MM.1S (cell line): ENCODE results near the gene SCYL2.
"Not testable (repeated sequence)": the region's sequence is repeated elsewhere in the genome, so short reads cannot be mapped to it uniquely, and the experiment has no call there.

Experiments used
- DNase-seq: peaks from one replicate; pipeline ENCODE4 v3.0.0-alpha.2; 2015
- H2AFZ ChIP-seq: fragments of 300-600 bp; sonication (generic); 2 replicates; pipeline ENCODE4 v1.6.0; 2016; ENCODE audit warnings: antibody characterized with exemption, low read length
- H3F3A ChIP-seq: fragments of 300-600 bp; sonication (generic); 2 replicates; pipeline ENCODE4 v1.6.1; 2016; ENCODE audit warnings: mild to moderate bottlenecking, antibody characterized with exemption, low read length, moderate library complexity, mixed read lengths; ENCODE audit not compliant: insufficient read depth
- H3K27ac ChIP-seq: fragments of 300-600 bp; sonication (generic); 2 replicates; pipeline ENCODE4 v1.5.1; 2016; ENCODE audit warnings: mild to moderate bottlenecking, low read length
- H3K27me3 ChIP-seq: fragments of 300-600 bp; sonication (generic); replicated peaks from 2 replicates; pipeline ENCODE4 v1.6.0; 2016; ENCODE audit warnings: low read length; ENCODE audit not compliant: insufficient read depth
- H3K36me3 ChIP-seq: fragments of 300-600 bp; sonication (generic); replicated peaks from 2 replicates; pipeline ENCODE4 v1.6.1; 2016; ENCODE audit warnings: mild to moderate bottlenecking, low read length, mixed read lengths; ENCODE audit not compliant: insufficient read depth
- H3K4me1 ChIP-seq: fragments of 300-600 bp; sonication (generic); 2 replicates; pipeline ENCODE4 v1.6.1; 2016; ENCODE audit warnings: low read length, mixed read lengths
- H3K4me2 ChIP-seq: fragments of 300-600 bp; sonication (generic); 2 replicates; pipeline ENCODE4 v1.6.0; 2016; ENCODE audit warnings: low read depth, low read length
- H3K4me3 ChIP-seq: fragments of 300-600 bp; sonication (generic); 2 replicates; pipeline ENCODE4 v1.5.1; 2016; ENCODE audit warnings: low read length, mixed read lengths
- H3K79me2 ChIP-seq: fragments of 300-600 bp; sonication (generic); 2 replicates; pipeline ENCODE4 v1.6.1; 2016; ENCODE audit warnings: mixed run types, low read length, mixed read lengths
- H3K9ac ChIP-seq: fragments of 300-600 bp; sonication (generic); 2 replicates; pipeline ENCODE4 v1.6.1; 2016; ENCODE audit warnings: low read length, mixed read lengths
- H3K9me2 ChIP-seq: fragments of 300-600 bp; sonication (generic); replicated peaks from 2 replicates; pipeline ENCODE4 v1.6.1; 2016; ENCODE audit warnings: mild to moderate bottlenecking, low read length, mixed read lengths; ENCODE audit not compliant: insufficient read depth
- H3K9me3 ChIP-seq: fragments of 300-600 bp; sonication (generic); replicated peaks from 2 replicates; pipeline ENCODE4 v1.6.1; 2016; ENCODE audit warnings: mild to moderate bottlenecking, low read length, mixed read lengths; ENCODE audit not compliant: insufficient read depth
- H4K20me1 ChIP-seq: fragments of 300-600 bp; sonication (generic); 2 replicates; pipeline ENCODE4 v1.6.1; 2016; ENCODE audit warnings: mild to moderate bottlenecking, low read length, moderate library complexity, mixed read lengths; ENCODE audit not compliant: insufficient read depth
- CTCF ChIP-seq: fragments of 300-600 bp; sonication (generic); IDR thresholded peaks from 2 replicates; pipeline ENCODE4 v1.5.1; 2016; ENCODE audit warnings: antibody characterized with exemption, low read length, mixed read lengths
- EZH2 ChIP-seq: fragments of 300-600 bp; sonication (generic); optimal IDR thresholded peaks from 2 replicates; pipeline ENCODE3; 2017; ENCODE audit warnings: low read depth, mild to moderate bottlenecking, antibody characterized with exemption, low read length, mixed read lengths
- EZH2phosphoT487 ChIP-seq: fragments of 300-600 bp; sonication (generic); IDR thresholded peaks from 2 replicates; pipeline ENCODE4 v1.6.1; 2018; ENCODE audit warnings: antibody characterized with exemption, low read length

The SCYL2 gene

GRCh38 chr12:100302081-100302480 is 35.1 kb downstream of the SCYL2 start:
- TF ChIP-seq EZH2phosphoT487 (no peak), EZH2 (no peak), CTCF (no peak)
- Histone ChIP-seq H3K27me3 (no peaks in the 10 kb centered on the region), H3K4me3 (no peak overlapping the region), H3K4me2 (no peak overlapping the region), H3K9me3 (no peaks in the 10 kb centered on the region), H3F3A (no peaks in the 10 kb centered on the region), H3K27ac (no peak overlapping the region), H4K20me1 (no peaks in the 10 kb centered on the region), H3K79me2 (no peaks in the 10 kb centered on the region), H3K4me1 (no peaks in the 10 kb centered on the region), H2AFZ (no peak overlapping the region), H3K36me3 (no peaks in the 10 kb centered on the region), H3K9ac (no peak overlapping the region), H3K9me2 (no peaks in the 10 kb centered on the region)
- DNase-seq, result no peak

DNA sequence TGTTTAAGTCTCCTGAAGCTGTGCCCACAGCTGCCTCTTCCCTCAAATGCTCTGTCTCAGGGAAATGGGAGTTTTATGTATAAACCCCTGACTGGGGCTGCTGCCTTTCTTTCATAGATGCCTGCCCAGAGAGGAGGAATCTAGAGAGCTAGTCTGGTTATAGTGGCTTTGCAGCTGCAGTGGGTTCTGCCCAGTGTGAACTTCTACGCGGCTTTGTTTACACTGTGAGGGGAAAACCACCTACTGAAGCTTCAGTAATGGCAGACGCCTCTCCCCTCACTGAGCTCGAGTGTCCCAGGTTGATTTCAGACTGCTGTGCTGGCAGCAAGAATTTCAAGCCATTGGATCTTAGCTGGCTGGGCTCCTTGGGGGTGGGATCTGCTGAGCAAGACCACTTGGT is 36.9 kb downstream of the SCYL2 start:
- no peak for TF ChIP-seq CTCF
- H3K4me3 ChIP-seq, result no peak overlapping the region
- H3K9ac ChIP-seq, result no peak overlapping the region
- no peak for DNase-seq
- no peaks in the 10 kb centered on the region for H3K9me3 ChIP-seq
- no peaks in the 10 kb centered on the region for H3K79me2 ChIP-seq
- no peaks in the 10 kb centered on the region for H4K20me1 ChIP-seq
- H3K9me2 ChIP-seq, result no peaks in the 10 kb centered on the region
- H3K4me1 ChIP-seq, result 0 out of 2 replicates have a peak, but pooled peaks cover 2% of the 10 kb centered on the region
- H2AFZ ChIP-seq, result no peak overlapping the region
- H3K27me3 ChIP-seq, result no peaks in the 10 kb centered on the region
- no peaks in the 10 kb centered on the region for H3F3A ChIP-seq
- no peak overlapping the region for H3K4me2 ChIP-seq
- no peaks in the 10 kb centered on the region for H3K36me3 ChIP-seq
- H3K27ac ChIP-seq, result no peak overlapping the region

DNA sequence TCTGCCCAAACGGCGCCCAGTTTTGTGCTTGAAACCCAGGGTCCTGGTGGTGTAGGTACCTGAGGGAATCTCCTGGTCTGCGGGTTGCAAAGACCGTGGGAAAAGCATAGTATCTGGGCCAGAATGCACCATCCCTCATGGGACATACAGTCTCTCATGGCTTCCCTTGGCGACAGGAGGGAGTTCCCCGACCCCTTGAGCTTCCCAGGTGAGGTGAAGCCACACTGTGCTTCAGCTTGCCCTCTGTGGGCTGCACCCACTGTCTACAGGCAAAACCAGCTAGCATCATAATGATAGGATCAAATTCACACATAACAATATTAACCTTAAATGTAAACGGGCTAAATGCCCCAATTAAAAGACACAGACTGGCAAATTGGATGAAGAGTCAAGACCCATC is 37.4 kb downstream of the SCYL2 start:
- not testable (repeated sequence) for DNase-seq

GRCh38 chr12:100308138-100308537 is 41.2 kb downstream of the SCYL2 start:
- H3K27ac ChIP-seq, H3K9me3 ChIP-seq, H3K4me2 ChIP-seq, H3K4me1 ChIP-seq, DNase-seq, H3K4me3 ChIP-seq, H4K20me1 ChIP-seq, H3K9me2 ChIP-seq, H3K36me3 ChIP-seq, H3K79me2 ChIP-seq, H3K9ac ChIP-seq, H2AFZ ChIP-seq, H3F3A ChIP-seq, H3K27me3 ChIP-seq: not testable (repeated sequence)

More for the DNA sequence above, 37.4 kb downstream of the SCYL2 start:
- not testable (repeated sequence) for H3K27ac ChIP-seq, H2AFZ ChIP-seq, H3K9me3 ChIP-seq, H3K4me3 ChIP-seq, H3K9ac ChIP-seq, H3K79me2 ChIP-seq, H3K4me1 ChIP-seq, H3K4me2 ChIP-seq, H4K20me1 ChIP-seq, H3K9me2 ChIP-seq, H3K36me3 ChIP-seq, H3F3A ChIP-seq, H3K27me3 ChIP-seq
